ENCODE results near the gene ETV6.

DNA sequence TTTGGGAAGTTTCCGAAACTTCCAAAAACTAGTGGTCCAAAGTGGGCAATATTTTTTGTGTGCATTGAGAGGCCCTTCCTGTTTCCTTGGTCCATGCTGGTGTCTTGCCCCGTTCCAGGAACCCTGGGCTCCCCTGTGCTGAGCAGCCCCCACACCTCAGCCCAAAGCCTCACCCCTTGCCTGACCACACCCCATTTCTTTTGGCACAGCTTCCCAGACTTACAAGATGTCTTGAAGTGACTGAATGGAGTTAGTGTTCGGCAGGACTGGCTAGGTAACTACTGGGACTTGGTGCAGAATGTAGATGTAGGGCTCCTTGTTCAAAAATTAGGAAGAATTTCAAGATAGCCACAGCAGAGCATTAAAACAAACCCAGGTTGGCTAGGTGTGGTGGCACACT is 68.6 kb downstream of the ETV6 start:
- TF ChIP-seq SIN3A (IDR thresholded peaks at IDR 0.05; ENCODE audit: borderline replicate concordance, insufficient read depth, low read length), result no peak
- no peak for TF ChIP-seq TAF1 (IDR thresholded peaks at IDR 0.05; ENCODE audit: borderline replicate concordance, insufficient read depth, low read length)
- no peak for TF ChIP-seq POLR2AphosphoS5 (IDR thresholded peaks at IDR 0.05; ENCODE audit: low read depth, low read length)
- no peak for TF ChIP-seq REST (IDR thresholded peaks at IDR 0.05; ENCODE audit: insufficient read depth in 1 of 2, low read depth in 2 of 2, low read length in 2 of 2)
- TF ChIP-seq FOXP2 (optimal IDR thresholded peaks at IDR 0.05; ENCODE audit: borderline replicate concordance, extremely low read depth, extremely low read length, insufficient read depth), result no peak
